SK-N-SH (cell line): ENCODE data around the gene FAM221B. TPM values are rescaled to one million over a fixed set of nuclear protein-coding genes. Genes with fewer than 3 reads are reported as not detected.

Experiments used
- CTCF ChIA-PET: fragments of 300-600, 350-600 bp; formaldehyde crosslinking; extraction: SDS; loops from one replicate; lab custom pipeline; 2021; lab: Yijun Ruan, JAX
- POLR2A ChIA-PET: fragments of 350-600 bp; sonication (Branson Sonifier 250); formaldehyde crosslinking; extraction: SDS; loops from one replicate; lab custom pipeline; 2020; ENCODE audit warnings: antibody characterized with exemption, inconsistent platforms; lab: Yijun Ruan, JAX
- DNase-seq: peaks from one replicate; pipeline ENCODE4 v3.0.0; 2012
- H2AFZ ChIP-seq: fragments of 200-600 bp; sonication (generic); 2 replicates; pipeline ENCODE4 v1.8.1; 2016; ENCODE audit warnings: antibody characterized with exemption, mild to moderate bottlenecking, low read depth
- H3F3A ChIP-seq: fragments of 200-600 bp; sonication (generic); replicated peaks from 2 replicates; pipeline ENCODE3; 2016; ENCODE audit warnings: antibody characterized with exemption, mild to moderate bottlenecking; ENCODE audit not compliant: insufficient read depth
- H3K27ac ChIP-seq, 2 experiments: fragments of 200-500 bp in 1 of 2; fragments of 200-600 bp in 1 of 2; sonication (Bioruptor generic) in 1 of 2; sonication (generic), shearing (Covaris generic) in 1 of 2; 2 replicates each; pipeline versions ENCODE4 v1.5.1 to v1.6.1; 2014 to 2016; ENCODE audit warnings: low read depth in 2 of 2, inconsistent platforms in 1 of 2, low read length in 1 of 2, mild to moderate bottlenecking in 1 of 2, mixed read lengths in 1 of 2
- H3K27me3 ChIP-seq: fragments of 200-600 bp; sonication (generic), shearing (Covaris generic); 2 replicates; pipeline ENCODE4 v1.6.1; 2016; ENCODE audit warnings: mixed run types; ENCODE audit not compliant: insufficient read depth
- H3K36me3 ChIP-seq, 2 experiments: fragments of 200-500 bp in 1 of 2; fragments of 200-600 bp in 1 of 2; sonication (Bioruptor generic) in 1 of 2; sonication (generic) in 1 of 2; replicated peaks in 1 of 2; 2 replicates each; pipeline versions ENCODE3 to v1.5.1; 2014 to 2016; ENCODE audit warnings: low read length in 1 of 2, mild to moderate bottlenecking in 1 of 2; ENCODE audit not compliant: insufficient read depth in 2 of 2, control insufficient read depth in 1 of 2
- H3K4me1 ChIP-seq, 2 experiments: fragments of 200-500 bp in 1 of 2; fragments of 200-600 bp in 1 of 2; sonication (Bioruptor generic) in 1 of 2; sonication (generic), shearing (Covaris generic) in 1 of 2; 2 replicates each; pipeline versions ENCODE4 v1.5.1 to v1.6.1; 2014 to 2016; ENCODE audit warnings: low read depth in 1 of 2, low read length in 1 of 2, mixed run types in 1 of 2; ENCODE audit not compliant: insufficient read depth in 2 of 2, control insufficient read depth in 1 of 2
- H3K4me2 ChIP-seq: fragments of 200-600 bp; sonication (generic), shearing (Covaris generic); 2 replicates; pipeline ENCODE4 v1.6.1; 2017; ENCODE audit warnings: mixed run types
- H3K4me3 ChIP-seq, 2 experiments: fragments of 200-500 bp in 1 of 2; fragments of 200-600 bp in 1 of 2; sonication (Bioruptor generic) in 1 of 2; sonication (generic), shearing (Covaris generic) in 1 of 2; 2 replicates each; pipeline versions ENCODE4 v1.5.1 to v1.8.1; 2014 to 2016; ENCODE audit warnings: low read depth in 2 of 2, inconsistent platforms in 1 of 2, low read length in 1 of 2, mild to moderate bottlenecking in 1 of 2, mixed read lengths in 1 of 2, moderate library complexity in 1 of 2
- H3K79me2 ChIP-seq: fragments of 200-600 bp; sonication (generic); 2 replicates; pipeline ENCODE4 v1.8.1; 2017; ENCODE audit warnings: mild to moderate bottlenecking; ENCODE audit not compliant: insufficient read depth
- H3K9ac ChIP-seq: fragments of 200-600 bp; sonication (generic); 2 replicates; pipeline ENCODE4 v1.6.1; 2017; ENCODE audit warnings: mixed run types
- H3K9me2 ChIP-seq: fragments of 200-600 bp; sonication (generic); 2 replicates; pipeline ENCODE4 v1.6.1; 2017; ENCODE audit warnings: mixed run types
- H3K9me3 ChIP-seq: fragments of 200-600 bp; sonication (generic); 2 replicates; pipeline ENCODE4 v1.6.1; 2017; ENCODE audit warnings: mixed run types, mild to moderate bottlenecking, moderate library complexity
- H4K20me1 ChIP-seq: fragments of 200-600 bp; sonication (generic); 2 replicates; pipeline ENCODE4 v1.6.1; 2017; ENCODE audit warnings: mild to moderate bottlenecking, mixed run types; ENCODE audit not compliant: insufficient read depth
- EP300 ChIP-seq, 2 experiments: IDR thresholded peaks; 2 replicates each; pipeline versions ENCODE4 v1.4.0 to v1.6.1; 2012; ENCODE audit warnings: borderline replicate concordance in 1 of 2, low read depth in 1 of 2, low read length in 1 of 2
- FOXM1 ChIP-seq: IDR thresholded peaks from 2 replicates; pipeline ENCODE4 v1.4.0; 2012; ENCODE audit warnings: low read depth, mild to moderate bottlenecking
- GABPA ChIP-seq: IDR thresholded peaks from 2 replicates; pipeline ENCODE4 v1.4.0; 2012; ENCODE audit warnings: low read depth, mild to moderate bottlenecking
- GATA2 ChIP-seq: sonication (generic); formaldehyde crosslinking; IDR thresholded peaks from 2 replicates; pipeline ENCODE4 v1.5.0; 2020; ENCODE audit warnings: mild to moderate bottlenecking, missing genetic modification reagents
- JUND ChIP-seq: IDR thresholded peaks from 2 replicates; pipeline ENCODE4 v1.4.0; 2012
- MAX ChIP-seq: IDR thresholded peaks from 2 replicates; pipeline ENCODE4 v1.4.0; 2012; ENCODE audit warnings: low read depth
- MXI1 ChIP-seq: IDR thresholded peaks from 2 replicates; pipeline ENCODE4 v1.6.1; 2012; ENCODE audit warnings: mild to moderate bottlenecking, low read depth, low read length, improper control_type of control experiment
- NFIC ChIP-seq: IDR thresholded peaks from 2 replicates; pipeline ENCODE4 v1.4.0; 2012; ENCODE audit warnings: borderline replicate concordance
- NRF1 ChIP-seq: IDR thresholded peaks from 2 replicates; pipeline ENCODE4 v1.6.1; 2012; ENCODE audit warnings: low read depth, mild to moderate bottlenecking, low read length
- PBX3 ChIP-seq: IDR thresholded peaks from 2 replicates; pipeline ENCODE4; 2012
- POLR2AphosphoS5 ChIP-seq: IDR thresholded peaks from 2 replicates; pipeline ENCODE4 v1.6.1; 2012; ENCODE audit warnings: low read depth, low read length
- SMC3 ChIP-seq: IDR thresholded peaks from 2 replicates; pipeline ENCODE4 v1.6.1; 2012; ENCODE audit warnings: low read depth, low read length, improper control_type of control experiment
- USF2 ChIP-seq: fragments of 150-350 bp; IDR thresholded peaks from 2 replicates; pipeline ENCODE4 v1.6.1; 2017; ENCODE audit warnings: antibody characterized with exemption, low read length, low read depth, borderline replicate concordance
- YY1 ChIP-seq: IDR thresholded peaks from 2 replicates; pipeline ENCODE4 v1.4.0; 2012; ENCODE audit warnings: low read depth, mild to moderate bottlenecking
- WGBS: methylation state at CpG from one replicate; pipeline ENCODE4 v1.1.6; 2017; ENCODE audit warnings: low lambda C conversion rate; 5-methylcytosine and 5-hydroxymethylcytosine counted together
- polyA plus RNA-seq, 3 experiments: library from polyadenylated mRNA; depleted of rRNA; stranded (reverse); fragments of >200 nt; gene quantifications; 2 replicates each; pipeline ENCODE4 v1.2.3, GENCODE V29; 2012
- TF ChIP-seq, protein P1 (sequence below): IDR thresholded peaks from 2 replicates; pipeline ENCODE4 v1.6.1; 2012; ENCODE audit warnings: mild to moderate bottlenecking, low read depth, low read length, moderate library complexity

FAM221B gene
- polyA plus RNA-seq, 1 of the 3 experiments (the other 2 are of a cell fraction), result not detected

DNA sequence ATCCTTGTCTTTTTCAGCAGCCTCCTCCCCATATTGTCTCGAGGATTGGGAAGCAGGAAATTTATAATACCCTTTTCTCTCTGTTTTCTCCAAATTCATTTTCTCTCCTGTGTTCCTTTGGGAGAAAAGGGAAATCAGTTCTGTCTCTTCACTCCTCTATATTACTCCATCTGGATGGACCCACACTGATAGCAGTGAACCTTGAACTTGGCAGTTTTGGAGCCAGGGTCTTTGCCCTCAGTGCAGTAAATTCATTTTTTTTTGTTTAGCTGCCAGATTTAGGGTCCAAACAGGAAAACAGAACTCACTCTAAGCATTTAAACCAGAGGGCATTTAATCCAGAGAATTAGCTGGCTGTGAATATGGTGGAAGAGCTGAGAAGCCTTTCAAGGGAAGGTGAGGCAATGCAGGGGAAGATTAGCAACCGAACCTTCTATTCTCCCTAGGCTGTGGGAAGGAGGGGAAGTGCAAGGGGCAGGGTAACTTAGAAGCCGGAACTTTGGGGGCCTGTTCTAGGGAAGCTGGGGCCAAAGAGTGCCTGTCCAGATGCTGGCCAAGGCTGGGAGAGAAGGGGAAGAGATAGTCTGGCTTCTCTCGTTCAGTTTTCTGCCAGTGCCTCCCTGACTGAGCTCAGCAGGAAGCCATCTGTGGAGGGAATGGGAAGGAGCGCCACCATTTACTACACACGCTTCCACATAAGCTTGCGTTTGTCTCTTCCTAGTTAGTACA lies 53.5 kb downstream of the FAM221B start:
- H4K20me1 ChIP-seq, result no peaks in the 10 kb centered on the region
- no peaks in the 10 kb centered on the region for H3F3A ChIP-seq
- no peak overlapping the region for H3K4me2 ChIP-seq
- H3K4me3 ChIP-seq, result no peak overlapping the region
- ChIA-PET POLR2A (no interaction called here), CTCF (interaction anchor here (1.3 to 3.3 kb wide), 4 partner anchors 15 to 107 kb away, joined by 4 to 16 read pairs (median 6); no protein-coding TSS in a partner anchor)
- no peaks in the 10 kb centered on the region for H3K9me2 ChIP-seq
- no peaks in the 10 kb centered on the region for H3K9me3 ChIP-seq
- WGBS, result 89% methylated on average over 7 of the region's 7 CpGs
- H3K9ac ChIP-seq, result no peak overlapping the region
- no peak for DNase-seq
- H3K79me2 ChIP-seq, result no peaks in the 10 kb centered on the region
- peaks cover 5 to 6% of the 10 kb centered on the region in 2 experiments; a peak in 3 of 4 replicates for H3K4me1 ChIP-seq
- no peak overlapping the region for H3K27ac ChIP-seq
- no peaks in the 10 kb centered on the region for H3K36me3 ChIP-seq
- TF ChIP-seq EP300 (IDR thresholded peaks at IDR 0.05; ENCODE audit: borderline replicate concordance in 1 of 2, low read depth in 1 of 2, low read length in 1 of 2) (no peak), SMC3 (no peak), NFIC (no peak), POLR2AphosphoS5 (no peak), JUND (no peak), YY1 (no peak), PBX3 (no peak), GATA2 (CRISPR knock-in tag) (no peak), USF2 (no peak)
- H3K27me3 ChIP-seq, result no peaks in the 10 kb centered on the region
- H2AFZ ChIP-seq, result no peak overlapping the region

- Histone ChIP-seq H3K4me2 (no peak overlapping the region), H3K79me2 (no peaks in the 10 kb centered on the region)
- no peak for TF ChIP-seq MXI1
- no peak for TF ChIP-seq NRF1
- TF ChIP-seq SMC3, result no peak
- TF ChIP-seq GABPA, result no peak
- no peak for TF ChIP-seq MAX
- TF ChIP-seq FOXM1, result no peak
- TF ChIP-seq PBX3, result peak; percentile 42
- TF ChIP-seq, protein P1, sequence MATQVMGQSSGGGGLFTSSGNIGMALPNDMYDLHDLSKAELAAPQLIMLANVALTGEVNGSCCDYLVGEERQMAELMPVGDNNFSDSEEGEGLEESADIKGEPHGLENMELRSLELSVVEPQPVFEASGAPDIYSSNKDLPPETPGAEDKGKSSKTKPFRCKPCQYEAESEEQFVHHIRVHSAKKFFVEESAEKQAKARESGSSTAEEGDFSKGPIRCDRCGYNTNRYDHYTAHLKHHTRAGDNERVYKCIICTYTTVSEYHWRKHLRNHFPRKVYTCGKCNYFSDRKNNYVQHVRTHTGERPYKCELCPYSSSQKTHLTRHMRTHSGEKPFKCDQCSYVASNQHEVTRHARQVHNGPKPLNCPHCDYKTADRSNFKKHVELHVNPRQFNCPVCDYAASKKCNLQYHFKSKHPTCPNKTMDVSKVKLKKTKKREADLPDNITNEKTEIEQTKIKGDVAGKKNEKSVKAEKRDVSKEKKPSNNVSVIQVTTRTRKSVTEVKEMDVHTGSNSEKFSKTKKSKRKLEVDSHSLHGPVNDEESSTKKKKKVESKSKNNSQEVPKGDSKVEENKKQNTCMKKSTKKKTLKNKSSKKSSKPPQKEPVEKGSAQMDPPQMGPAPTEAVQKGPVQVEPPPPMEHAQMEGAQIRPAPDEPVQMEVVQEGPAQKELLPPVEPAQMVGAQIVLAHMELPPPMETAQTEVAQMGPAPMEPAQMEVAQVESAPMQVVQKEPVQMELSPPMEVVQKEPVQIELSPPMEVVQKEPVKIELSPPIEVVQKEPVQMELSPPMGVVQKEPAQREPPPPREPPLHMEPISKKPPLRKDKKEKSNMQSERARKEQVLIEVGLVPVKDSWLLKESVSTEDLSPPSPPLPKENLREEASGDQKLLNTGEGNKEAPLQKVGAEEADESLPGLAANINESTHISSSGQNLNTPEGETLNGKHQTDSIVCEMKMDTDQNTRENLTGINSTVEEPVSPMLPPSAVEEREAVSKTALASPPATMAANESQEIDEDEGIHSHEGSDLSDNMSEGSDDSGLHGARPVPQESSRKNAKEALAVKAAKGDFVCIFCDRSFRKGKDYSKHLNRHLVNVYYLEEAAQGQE, result no peak
- TF ChIP-seq, all 33 proteins: peak for 1
- Histone ChIP-seq H3K27me3 (no peaks in the 10 kb centered on the region), H4K20me1 (no peaks in the 10 kb centered on the region), H3K4me3 (no peak overlapping the region), H3K36me3 (no peaks in the 10 kb centered on the region), H3K4me1 (peaks cover 5 to 11% of the 10 kb centered on the region in 2 experiments; a peak in 3 of 4 replicates), H3F3A (no peaks in the 10 kb centered on the region), H3K9me3 (no peaks in the 10 kb centered on the region), H3K27ac (no peak overlapping the region), H3K9ac (no peak overlapping the region), H2AFZ (no peak overlapping the region), H3K9me2 (no peaks in the 10 kb centered on the region)
- whole genome bisulfite sequencing, result 77% methylated on average over 3 of the region's 3 CpGs
- ChIA-PET CTCF (interaction anchor here (0.9 to 4.4 kb wide), 4 partner anchors 12 to 173 kb away, joined by 3 to 26 read pairs (median 8); partner anchors contain the start of gene HINT2), POLR2A (no interaction called here)
- DNase-seq, result no peak
Measured at GRCh38 chr9:35771943-35772342, 56.6 kb downstream of the FAM221B start.
